ENCODE results near the gene QRFP. TPM values are rescaled to one million over a fixed set of nuclear protein-coding genes. Genes with fewer than 3 reads are reported as not detected.

Gene QRFP
- polyA plus RNA-seq, 2 of the 4 experiments (the other 2 are of a cell fraction), result not detected

- no peak for DNase-seq (ENCODE audit: low read depth in 1 of 2, low spot score in 1 of 2)
- Histone ChIP-seq H3K4me3 (no peak overlapping the region), H3K27ac (no peak overlapping the region), H3K4me1 (no peaks in the 10 kb centered on the region), H3K9me3 (no peaks in the 10 kb centered on the region), H3K4me2 (no peak overlapping the region)
- ChIA-PET CTCF (interaction anchor here (0.7 to 5.9 kb wide), 33 partner anchors 8 to 191 kb away, joined by 3 to 97 read pairs (median 4); partner anchors contain the start of gene FIBCD1), POLR2A (interaction anchor here (1.0 kb wide), 1 partner anchor 14 kb away, joined by 3 read pairs; no protein-coding TSS in a partner anchor)
- WGBS (ENCODE audit: missing lambda C conversion rate), result 85% methylated on average over 24 of the region's 24 CpGs
- ATAC-seq, result no peak
- peak in 1 of 2 experiments; percentile 5; a peak in 1 of 5 replicates for TF ChIP-seq JUN (IDR thresholded peaks at IDR 0.05)
- TF ChIP-seq, protein P1, sequence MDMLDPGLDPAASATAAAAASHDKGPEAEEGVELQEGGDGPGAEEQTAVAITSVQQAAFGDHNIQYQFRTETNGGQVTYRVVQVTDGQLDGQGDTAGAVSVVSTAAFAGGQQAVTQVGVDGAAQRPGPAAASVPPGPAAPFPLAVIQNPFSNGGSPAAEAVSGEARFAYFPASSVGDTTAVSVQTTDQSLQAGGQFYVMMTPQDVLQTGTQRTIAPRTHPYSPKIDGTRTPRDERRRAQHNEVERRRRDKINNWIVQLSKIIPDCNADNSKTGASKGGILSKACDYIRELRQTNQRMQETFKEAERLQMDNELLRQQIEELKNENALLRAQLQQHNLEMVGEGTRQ (IDR thresholded peaks at IDR 0.05), result no peak
- no peak for FAIRE-seq
These were observed 3.9 kb downstream of the QRFP start for GRCh38 chr9:130892477-130893304.

- POLR2A ChIA-PET, result interaction anchor here (1.0 kb wide), 1 partner anchor 14 kb away, joined by 3 read pairs; no protein-coding TSS in a partner anchor
- TF ChIP-seq HOXA7 (CRISPR knock-in tag; IDR thresholded peaks at IDR 0.05) (no peak), JUN (IDR thresholded peaks at IDR 0.05) (0 out of 5 replicates have a peak, but pooled peaks of 1 of the 2 experiments have one; percentile 4)
- ATAC-seq (no peak), FAIRE-seq (no peak), DNase-seq (ENCODE audit: low read depth in 1 of 2, low spot score in 1 of 2) (no peak)
- no peaks in the 10 kb centered on the region for H3K9me3 ChIP-seq
- H3K4me1 ChIP-seq, result no peaks in the 10 kb centered on the region
- no peak overlapping the region for H3K4me2 ChIP-seq
- CTCF ChIA-PET, result interaction anchor here (0.6 to 5.9 kb wide), 12 partner anchors 9 to 190 kb away, joined by 3 to 97 read pairs (median 4); no protein-coding TSS in a partner anchor
- WGBS (ENCODE audit: missing lambda C conversion rate), result 91% methylated on average over 18 of the region's 18 CpGs
- no peak overlapping the region for H3K27ac ChIP-seq
- no peak overlapping the region for H3K4me3 ChIP-seq
These were observed 4.7 kb downstream of the QRFP start for GRCh38 chr9:130891688-130892476.

DNA sequence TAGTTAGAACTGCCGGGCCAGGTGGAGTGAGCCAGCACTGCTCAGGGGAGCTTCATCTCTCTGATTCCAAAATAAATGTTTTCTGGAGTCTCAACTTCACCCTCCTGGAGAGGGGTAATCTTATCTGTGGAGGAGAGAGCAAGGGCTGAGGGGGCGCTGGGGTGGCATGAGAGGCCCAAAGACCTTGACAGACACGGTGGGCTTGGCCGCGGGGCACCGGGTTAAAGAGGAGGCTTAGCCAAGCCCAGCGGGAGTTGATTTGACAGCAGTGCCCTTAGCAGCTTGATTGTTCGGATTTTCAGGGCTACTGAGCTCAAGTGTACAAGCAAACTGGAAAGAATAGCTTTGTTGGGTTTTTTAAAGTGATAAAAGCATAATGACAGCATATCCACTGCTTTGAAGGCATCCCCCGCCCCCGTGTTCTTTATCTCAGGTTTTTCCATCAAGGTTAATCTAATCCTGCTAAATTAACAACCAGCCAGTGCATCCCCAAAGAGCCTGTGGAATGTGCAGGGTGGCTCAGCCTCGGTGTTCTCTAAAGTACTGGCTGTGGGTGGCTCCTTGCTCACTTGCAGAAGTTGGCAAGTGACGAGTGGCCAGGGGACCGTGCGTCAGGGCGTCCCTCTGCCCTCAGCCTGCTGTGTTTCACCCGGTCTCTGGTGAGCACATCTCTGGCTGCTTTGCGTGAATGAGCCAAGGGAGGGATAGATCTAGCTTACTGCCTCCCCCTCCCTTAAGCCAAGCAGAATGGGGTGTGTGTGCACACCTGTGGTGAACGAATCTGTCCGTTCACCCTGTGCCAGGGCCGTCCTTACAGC is 5.5 kb downstream of the QRFP start:
- ATAC-seq (no peak), DNase-seq (ENCODE audit: low read depth in 1 of 2, low spot score in 1 of 2) (no peak), FAIRE-seq (no peak)
- POLR2A ChIA-PET, result no interaction called here
- CTCF ChIA-PET, result interaction anchor here (0.6 to 5.9 kb wide), 15 partner anchors 10 to 430 kb away, joined by 3 to 97 read pairs (median 6); no protein-coding TSS in a partner anchor
- TF ChIP-seq KDM5A (IDR thresholded peaks at IDR 0.05) (no peak), MAFK (IDR thresholded peaks at IDR 0.05; ENCODE audit: partially characterized antibody) (no peak), KDM1A (IDR thresholded peaks at IDR 0.05; ENCODE audit: low read depth) (no peak), TFCP2L1 (CRISPR knock-in tag; IDR thresholded peaks at IDR 0.05) (no peak), EHF (CRISPR knock-in tag; IDR thresholded peaks at IDR 0.05) (no peak), RCOR1 (IDR thresholded peaks at IDR 0.05; ENCODE audit: low read depth, low read length) (no peak), NPAS2 (CRISPR knock-in tag; IDR thresholded peaks at IDR 0.05; ENCODE audit: borderline replicate concordance) (no peak)
- H3K27ac ChIP-seq, result no peak overlapping the region
- no peak overlapping the region for H3K4me3 ChIP-seq
- H3K4me2 ChIP-seq, result no peak overlapping the region
- H3K4me1 ChIP-seq, result no peaks in the 10 kb centered on the region
- 90% methylated on average over 20 of the region's 20 CpGs for WGBS (ENCODE audit: missing lambda C conversion rate)
- no peaks in the 10 kb centered on the region for H3K9me3 ChIP-seq

DNA sequence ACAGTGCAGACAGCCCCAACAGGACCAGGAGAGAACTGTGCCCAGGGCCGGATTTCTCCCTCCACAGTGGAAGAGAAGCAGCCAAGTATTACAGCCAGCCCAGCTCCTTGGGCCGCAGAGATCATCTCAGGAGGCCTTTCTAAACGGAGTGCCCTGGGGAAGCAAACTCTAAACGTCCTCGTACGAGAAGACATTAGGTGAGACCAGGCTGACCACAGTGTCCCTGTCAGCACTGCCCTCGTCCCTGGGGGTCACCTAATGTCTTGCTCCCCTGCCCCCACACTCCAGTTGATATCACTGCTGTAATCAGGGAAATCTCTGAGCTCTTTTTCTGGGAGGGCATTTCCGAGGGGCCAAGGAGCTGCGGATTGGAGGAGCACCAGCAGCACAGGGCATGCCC is 6.5 kb downstream of the QRFP start:
- TF ChIP-seq, protein P1 (IDR thresholded peaks at IDR 0.05), result no peak
- TF ChIP-seq MYC (IDR thresholded peaks at IDR 0.05; ENCODE audit: borderline replicate concordance, low read length) (no peak), HEYL (CRISPR knock-in tag; IDR thresholded peaks at IDR 0.05) (no peak)
- TF ChIP-seq, protein P2, sequence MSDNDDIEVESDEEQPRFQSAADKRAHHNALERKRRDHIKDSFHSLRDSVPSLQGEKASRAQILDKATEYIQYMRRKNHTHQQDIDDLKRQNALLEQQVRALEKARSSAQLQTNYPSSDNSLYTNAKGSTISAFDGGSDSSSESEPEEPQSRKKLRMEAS (IDR thresholded peaks at IDR 0.05), result no peak
- 86% methylated on average over 9 of the region's 9 CpGs for WGBS (ENCODE audit: missing lambda C conversion rate)
- Histone ChIP-seq H3K4me3 (no peak overlapping the region), H3K4me1 (no peaks in the 10 kb centered on the region), H3K27ac (no peak overlapping the region), H3K9me3 (no peaks in the 10 kb centered on the region), H3K4me2 (no peak overlapping the region)
- no peak for ATAC-seq
- ChIA-PET CTCF (interaction anchor here (0.9 to 5.9 kb wide), 16 partner anchors 9 to 429 kb away, joined by 3 to 97 read pairs (median 5); no protein-coding TSS in a partner anchor), POLR2A (no interaction called here)
- DNase-seq (ENCODE audit: low read depth in 1 of 2, low spot score in 1 of 2), result no peak
- FAIRE-seq, result no peak

Data from A549 (cell line).